A673 (cell line): ENCODE data around the gene STING1. TPM values are rescaled to one million over a fixed set of nuclear protein-coding genes. Genes with fewer than 3 reads are reported as not detected.

Experiments
- BruUV-seq: library from RNA; stranded (reverse); fragments of 400-500 nt; replicated peaks from 2 replicates; lab custom pipeline; 2021; lab: Mats Ljungman, UMichigan
- CTCF ChIA-PET: fragments of 300-600 bp; sonication (Branson Sonifier 250); formaldehyde crosslinking; loops from one replicate; lab custom pipeline; 2022; ENCODE audit warnings: antibody characterized with exemption; lab: Charles Lee
- POLR2A ChIA-PET: fragments of 300-600 bp; sonication (Branson Sonifier 250); formaldehyde crosslinking; loops from one replicate; lab custom pipeline; 2022; ENCODE audit warnings: antibody characterized with exemption; ENCODE audit not compliant: low non-redundant PET; lab: Charles Lee
- DNase-seq: peaks from one replicate; pipeline ENCODE4 v3.0.0-alpha.2; 2015; ENCODE audit warnings: low spot score
- H3K27ac ChIP-seq: fragments of 200-600 bp; sonication (generic); 2 replicates; pipeline ENCODE4 v1.5.1; 2016; ENCODE audit warnings: mixed run types, low read depth, mild to moderate bottlenecking, mixed read lengths, antibody characterized with exemption, low read length; ENCODE audit not compliant: poor library complexity, severe bottlenecking
- H3K27me3 ChIP-seq: fragments of 200-600 bp; sonication (generic); replicated peaks from 2 replicates; pipeline ENCODE4 v1.6.1; 2017; ENCODE audit warnings: mixed run types, low read depth, mild to moderate bottlenecking, mixed read lengths, antibody characterized with exemption, low read length; ENCODE audit not compliant: insufficient read depth, poor library complexity
- H3K36me3 ChIP-seq: fragments of 200-600 bp; sonication (generic); 2 replicates; pipeline ENCODE4 v1.6.1; 2016; ENCODE audit warnings: mixed run types, mild to moderate bottlenecking, mixed read lengths, antibody characterized with exemption, low read length; ENCODE audit not compliant: insufficient read depth, poor library complexity, severe bottlenecking
- H3K4me1 ChIP-seq: fragments of 200-600 bp; sonication (generic); 2 replicates; pipeline ENCODE4 v1.6.1; 2017; ENCODE audit warnings: mixed run types, mild to moderate bottlenecking, mixed read lengths, antibody characterized with exemption, low read length; ENCODE audit not compliant: insufficient read depth, poor library complexity, severe bottlenecking
- H3K4me3 ChIP-seq: fragments of 200-600 bp; sonication (generic); 2 replicates; pipeline ENCODE4 v1.5.1; 2016; ENCODE audit warnings: low read depth, mixed run types, mild to moderate bottlenecking, mixed read lengths, low read length; ENCODE audit not compliant: poor library complexity, severe bottlenecking
- H3K9me3 ChIP-seq: fragments of 200-600 bp; sonication (generic); 2 replicates; pipeline ENCODE4 v1.6.1; 2016; ENCODE audit warnings: mixed run types, low read depth, mild to moderate bottlenecking, mixed read lengths, antibody characterized with exemption, low read length; ENCODE audit not compliant: poor library complexity, severe bottlenecking
- EZH2 ChIP-seq: fragments of 200-600 bp; sonication (generic); IDR thresholded peaks from 2 replicates; pipeline ENCODE4 v1.6.1; 2017; ENCODE audit warnings: borderline replicate concordance, low read depth, mild to moderate bottlenecking, mixed read lengths, antibody characterized with exemption, low read length; ENCODE audit not compliant: poor library complexity, severe bottlenecking
- intact Hi-C: fragments of 100-400 bp; cut with micrococcal nuclease; formaldehyde crosslinking; loops from one replicate; pipeline ENCODE4 v1.10.0; 2022; ENCODE audit not compliant: unreplicated experiment
- total RNA-seq: library from RNA; stranded (reverse); gene quantifications from 2 replicates; pipeline ENCODE4 v1.2.3, GENCODE V29; 2021
- TF ChIP-seq, protein P1 (sequence below): fragments of 300-800, 200-600 bp; sonication (generic); conservative IDR thresholded peaks from 2 replicates; pipeline ENCODE4 v1.5.1; 2017; ENCODE audit warnings: low read depth, mild to moderate bottlenecking, antibody characterized with exemption, low read length, moderate library complexity, mixed read lengths

Gene STING1
- total RNA-seq, 1 experiment from 2014 or later: 30.7 TPM

DNA sequence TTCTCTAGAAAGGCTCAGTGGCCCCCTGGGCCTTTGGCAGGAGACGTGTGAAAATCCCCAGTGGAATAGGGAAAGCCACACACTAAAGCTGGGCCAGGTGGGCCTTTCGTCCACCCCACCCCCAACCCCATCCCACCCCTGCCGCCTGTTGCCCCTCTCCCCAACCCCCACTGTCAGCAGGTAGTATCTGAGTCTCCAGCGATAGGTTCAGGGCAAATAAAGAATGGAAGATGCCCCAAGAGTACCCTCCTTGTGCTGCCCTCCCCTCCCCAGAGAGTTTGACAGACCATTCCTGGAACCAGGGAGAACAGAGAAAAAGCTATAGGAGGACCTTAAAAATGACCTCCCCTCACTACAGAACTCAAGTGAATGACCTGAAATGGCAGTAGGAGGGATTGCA, 41.9 kb upstream of the STING1 start:
- no peak for TF ChIP-seq EZH2
- BruUV-seq: no TSS peak
- POLR2A ChIA-PET: no interaction called here
- no peak for DNase-seq
- Histone ChIP-seq H3K27me3 (no peaks in the 10 kb centered on the region), H3K4me3 (no peak overlapping the region), H3K4me1 (no peaks in the 10 kb centered on the region), H3K9me3 (no peaks in the 10 kb centered on the region), H3K27ac (no peak overlapping the region), H3K36me3 (no peaks in the 10 kb centered on the region)
- CTCF ChIA-PET: no interaction called here
- intact Hi-C loops: no loop called here

DNA sequence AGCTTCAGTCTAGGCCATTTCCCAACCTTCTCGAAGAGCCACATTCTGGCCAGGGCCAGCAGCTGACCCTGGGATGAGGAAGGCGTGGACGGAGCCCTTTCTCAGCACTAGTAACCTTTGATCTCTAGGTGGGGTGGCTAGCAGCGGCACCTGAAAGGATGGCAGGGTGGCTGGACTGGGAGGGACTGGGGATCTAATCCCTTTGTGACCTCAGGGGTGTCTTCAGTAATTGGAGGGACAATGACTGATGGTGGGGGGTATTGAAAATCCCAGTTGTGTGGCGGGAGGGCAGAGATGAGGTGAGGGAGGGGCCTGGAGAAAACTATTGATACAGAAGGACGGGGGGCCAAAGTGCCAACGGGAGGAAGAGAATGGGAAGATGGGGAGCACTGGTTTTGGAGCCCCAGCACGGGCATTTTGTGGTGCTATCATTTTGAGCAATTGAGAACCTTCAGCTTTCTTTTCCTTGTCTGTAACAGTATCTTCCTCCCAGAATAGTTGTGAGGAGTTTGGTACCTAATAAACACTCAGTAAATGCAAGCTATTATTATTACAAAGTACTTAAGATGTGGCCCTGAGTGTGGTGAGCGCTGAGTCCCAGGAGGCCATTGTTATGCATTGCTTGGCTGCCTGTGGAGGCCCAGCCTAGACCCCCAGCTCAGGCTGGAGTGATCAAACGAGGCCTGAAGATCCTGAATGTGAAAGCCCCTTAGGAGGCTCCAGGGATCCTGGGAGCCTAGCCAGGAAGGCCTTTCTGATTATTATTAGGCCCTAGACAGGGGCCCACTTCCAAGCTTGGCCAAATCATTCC, 41.3 kb upstream of the STING1 start:
- TF ChIP-seq EZH2: no peak
- TF ChIP-seq, protein P1, sequence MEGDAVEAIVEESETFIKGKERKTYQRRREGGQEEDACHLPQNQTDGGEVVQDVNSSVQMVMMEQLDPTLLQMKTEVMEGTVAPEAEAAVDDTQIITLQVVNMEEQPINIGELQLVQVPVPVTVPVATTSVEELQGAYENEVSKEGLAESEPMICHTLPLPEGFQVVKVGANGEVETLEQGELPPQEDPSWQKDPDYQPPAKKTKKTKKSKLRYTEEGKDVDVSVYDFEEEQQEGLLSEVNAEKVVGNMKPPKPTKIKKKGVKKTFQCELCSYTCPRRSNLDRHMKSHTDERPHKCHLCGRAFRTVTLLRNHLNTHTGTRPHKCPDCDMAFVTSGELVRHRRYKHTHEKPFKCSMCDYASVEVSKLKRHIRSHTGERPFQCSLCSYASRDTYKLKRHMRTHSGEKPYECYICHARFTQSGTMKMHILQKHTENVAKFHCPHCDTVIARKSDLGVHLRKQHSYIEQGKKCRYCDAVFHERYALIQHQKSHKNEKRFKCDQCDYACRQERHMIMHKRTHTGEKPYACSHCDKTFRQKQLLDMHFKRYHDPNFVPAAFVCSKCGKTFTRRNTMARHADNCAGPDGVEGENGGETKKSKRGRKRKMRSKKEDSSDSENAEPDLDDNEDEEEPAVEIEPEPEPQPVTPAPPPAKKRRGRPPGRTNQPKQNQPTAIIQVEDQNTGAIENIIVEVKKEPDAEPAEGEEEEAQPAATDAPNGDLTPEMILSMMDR: no peak
- H3K4me3 ChIP-seq: no peak overlapping the region
- BruUV-seq: no TSS peak
- no peaks in the 10 kb centered on the region for H3K4me1 ChIP-seq
- H3K36me3 ChIP-seq: no peaks in the 10 kb centered on the region
- CTCF ChIA-PET: no interaction called here
- no peak overlapping the region for H3K27ac ChIP-seq
- H3K9me3 ChIP-seq: no peaks in the 10 kb centered on the region
- DNase-seq: no peak
- POLR2A ChIA-PET: no interaction called here
- H3K27me3 ChIP-seq: no peaks in the 10 kb centered on the region
- intact Hi-C loops: no loop called here

DNA sequence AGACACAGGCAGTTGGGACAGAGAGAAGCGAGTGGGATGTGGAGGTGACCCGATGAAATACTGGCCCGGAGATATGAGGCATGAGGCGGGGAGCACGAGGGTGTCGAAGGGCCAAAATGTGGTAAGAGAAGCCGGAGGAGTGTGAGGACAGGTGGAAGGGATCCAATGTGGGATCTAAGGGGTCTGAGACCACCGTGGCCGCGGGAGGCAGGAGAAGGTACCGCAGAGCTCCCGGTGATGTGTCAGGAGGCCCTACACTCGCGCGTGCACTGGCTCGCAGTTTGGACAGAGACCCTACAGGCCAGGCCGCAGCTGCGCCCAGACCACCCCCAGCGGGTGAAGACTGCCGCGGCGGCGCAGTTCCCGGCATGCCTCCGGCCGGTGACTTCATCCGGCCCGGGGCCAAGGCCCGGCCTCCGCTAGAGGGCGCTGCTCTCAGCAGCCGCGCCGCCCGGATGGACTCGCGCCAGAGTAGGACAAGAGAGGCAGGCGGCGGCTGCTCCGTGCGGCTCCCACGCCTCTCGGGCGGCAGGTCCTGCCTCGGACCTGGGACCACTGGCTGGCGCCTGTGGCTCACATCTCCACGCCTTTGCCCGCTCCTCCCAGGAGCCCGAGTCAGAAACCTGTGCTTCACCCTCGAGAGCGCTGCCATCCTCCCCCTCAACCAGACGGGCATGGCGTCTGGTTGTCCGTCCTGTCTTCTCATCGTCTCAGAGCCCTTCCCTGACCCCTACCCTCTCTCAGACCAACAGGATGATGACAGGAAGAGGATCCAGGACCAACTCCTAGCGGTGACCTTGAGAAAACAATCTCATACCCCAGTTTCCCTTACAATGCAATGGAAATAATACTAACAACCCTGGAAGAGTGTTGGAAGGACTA, 35.4 kb upstream of the STING1 start:
- CTCF ChIA-PET: interaction anchor here (0.6 to 0.7 kb wide), 2 partner anchors 12 to 74 kb away, joined by 3 to 10 read pairs; no protein-coding TSS in a partner anchor
- intact Hi-C loops: no loop called here
- H3K36me3 ChIP-seq: no peaks in the 10 kb centered on the region
- TF ChIP-seq, protein P1: peak; percentile 98
- TF ChIP-seq EZH2: no peak
- H3K9me3 ChIP-seq: no peaks in the 10 kb centered on the region
- BruUV-seq: no TSS peak
- no peak overlapping the region for H3K27ac ChIP-seq
- DNase-seq: peak; percentile 86
- H3K27me3 ChIP-seq: no peaks in the 10 kb centered on the region
- POLR2A ChIA-PET: no interaction called here
- H3K4me3 ChIP-seq: peak overlapping the region; percentile 46
- peaks cover 3% of the 10 kb centered on the region for H3K4me1 ChIP-seq
